ENCODE results near the gene FASTKD3. TPM values are rescaled to one million over a fixed set of nuclear protein-coding genes. Genes with fewer than 3 reads are reported as not detected.
"Not testable (repeated sequence)": the region's sequence is repeated elsewhere in the genome, so short reads cannot be mapped to it uniquely, and the experiment has no call there.

FASTKD3 gene
- total and polyA plus RNA-seq, 4 donors: 6.3 to 11.3 (median 9.5) TPM

GRCh38 chr5:7917130-7918123 lies 48.6 kb upstream of the FASTKD3 start:
- peaks cover 0 to 3% (median under 1%) of the 10 kb centered on the region in 4 donors for H3K9me3 ChIP-seq (ENCODE audit: control insufficient read depth in 4 of 4, low read length in 3 of 4)
- no peak overlapping the region for H3K9ac ChIP-seq (ENCODE audit: low read depth in 1 of 2, low read length in 2 of 2)
- no peak overlapping the region for H3K4me3 ChIP-seq (ENCODE audit: low read depth in 1 of 3, low read length in 3 of 3)
- H3K27ac ChIP-seq (ENCODE audit: low read depth in 1 of 2, low read length in 2 of 2): no peak overlapping the region
- no peaks in the 10 kb centered on the region for H3K4me1 ChIP-seq (ENCODE audit: control insufficient read depth in 4 of 4, insufficient read depth in 4 of 4, low read length in 3 of 4)
- no peak for DNase-seq (ENCODE audit: low spot score)
- WGBS: 51% methylated on average over 5 of the region's 5 CpGs
- TF ChIP-seq NR2F2 (IDR thresholded peaks at IDR 0.05) (no peak), RXRA (IDR thresholded peaks at IDR 0.05) (no peak), HNF4G (IDR thresholded peaks at IDR 0.05) (no peak), JUND (IDR thresholded peaks at IDR 0.05) (no peak), FOXA1 (IDR thresholded peaks at IDR 0.05) (no peak), RAD21 (IDR thresholded peaks at IDR 0.05) (no peak), TAF1 (conservative IDR thresholded peaks at IDR 0.05) (no peak), ZBTB33 (IDR thresholded peaks at IDR 0.05) (no peak), HNF4A (conservative IDR thresholded peaks at IDR 0.05) (no peak), MAX (IDR thresholded peaks at IDR 0.05) (no peak), EGR1 (IDR thresholded peaks at IDR 0.05; ENCODE audit: low read depth in 2 of 2) (no peak)
- no peaks in the 10 kb centered on the region for H3K36me3 ChIP-seq (ENCODE audit: control insufficient read depth in 4 of 4, insufficient read depth in 3 of 4, low read depth in 1 of 4, low read length in 3 of 4)
- H3K27me3 ChIP-seq (ENCODE audit: control insufficient read depth in 4 of 4, insufficient read depth in 4 of 4, low read length in 3 of 4): no peaks in the 10 kb centered on the region

- TF ChIP-seq RXRA (IDR thresholded peaks at IDR 0.05): no peak
- TF ChIP-seq FOXA2 (IDR thresholded peaks at IDR 0.05): no peak
- no peak for TF ChIP-seq YY1 (IDR thresholded peaks at IDR 0.05)
- no peak for TF ChIP-seq MAX (IDR thresholded peaks at IDR 0.05)
- no peak for TF ChIP-seq JUND (IDR thresholded peaks at IDR 0.05)
- H3K4me3 ChIP-seq (ENCODE audit: low read depth in 1 of 3, low read length in 3 of 3): no peak overlapping the region
- no peaks in the 10 kb centered on the region for H3K4me1 ChIP-seq (ENCODE audit: control insufficient read depth in 4 of 4, insufficient read depth in 4 of 4, low read length in 3 of 4)
- 81% methylated on average over 6 of the region's 6 CpGs for WGBS
- peaks cover 0 to 3% (median 1%) of the 10 kb centered on the region in 4 donors for H3K9me3 ChIP-seq (ENCODE audit: control insufficient read depth in 4 of 4, low read length in 3 of 4)
- H3K36me3 ChIP-seq (ENCODE audit: control insufficient read depth in 4 of 4, insufficient read depth in 3 of 4, low read depth in 1 of 4, low read length in 3 of 4): no peaks in the 10 kb centered on the region
- H3K27ac ChIP-seq (ENCODE audit: low read depth in 1 of 2, low read length in 2 of 2): no peak overlapping the region
- no peaks in the 10 kb centered on the region for H3K27me3 ChIP-seq (ENCODE audit: control insufficient read depth in 4 of 4, insufficient read depth in 4 of 4, low read length in 3 of 4)
- DNase-seq (ENCODE audit: low spot score): no peak
- no peak overlapping the region for H3K9ac ChIP-seq (ENCODE audit: low read depth in 1 of 2, low read length in 2 of 2)
Measured at GRCh38 chr5:7916171-7916804, 47.5 kb upstream of the FASTKD3 start.

- H3K27me3 ChIP-seq (ENCODE audit: control insufficient read depth in 4 of 4, insufficient read depth in 4 of 4, low read length in 3 of 4); DNase-seq (ENCODE audit: low spot score); H3K9me3 ChIP-seq (ENCODE audit: control insufficient read depth in 4 of 4, low read length in 3 of 4); H3K4me3 ChIP-seq (ENCODE audit: low read depth in 1 of 3, low read length in 3 of 3); H3K27ac ChIP-seq (ENCODE audit: low read depth in 1 of 2, low read length in 2 of 2); H3K36me3 ChIP-seq (ENCODE audit: control insufficient read depth in 4 of 4, insufficient read depth in 3 of 4, low read depth in 1 of 4, low read length in 3 of 4); H3K4me1 ChIP-seq (ENCODE audit: control insufficient read depth in 4 of 4, insufficient read depth in 4 of 4, low read length in 3 of 4); H3K9ac ChIP-seq (ENCODE audit: low read depth in 1 of 2, low read length in 2 of 2): not testable (repeated sequence)
- 95% methylated on average over 3 of the region's 3 CpGs for WGBS
Measured at GRCh38 chr5:7911429-7911771, 42.6 kb upstream of the FASTKD3 start.
